GM18858 (cell line): Measurements from ENCODE around the gene LANCL1.

Source experiments
- ATAC-seq: cut with Tn5 transposase; IDR thresholded peaks from one replicate; pipeline ENCODE4 v1.9.1; 2021; ENCODE audit not compliant: unreplicated experiment

The LANCL1 gene

DNA sequence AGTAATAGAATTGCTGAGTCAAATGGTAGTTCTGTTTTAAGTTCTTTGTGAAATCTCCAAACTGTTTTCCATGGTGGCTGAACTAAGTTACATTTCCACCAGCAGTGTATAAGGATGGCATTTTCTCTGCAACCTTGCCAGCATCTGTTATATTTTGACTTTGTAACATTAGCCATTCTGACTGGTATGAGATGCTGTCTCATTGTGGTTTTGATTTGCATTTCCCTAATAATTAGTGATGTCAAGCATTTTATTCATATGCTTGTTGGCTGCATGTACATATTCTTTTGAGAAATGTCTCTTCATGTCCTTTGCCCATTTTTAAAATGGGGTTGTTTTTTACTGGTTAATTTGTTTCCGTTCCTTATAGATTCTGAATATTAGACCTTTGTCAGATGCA is 63.9 kb downstream of the LANCL1 start:
- no peak for ATAC-seq

GRCh38 chr2:210410542-210410941 is 66.0 kb downstream of the LANCL1 start:
- ATAC-seq: no peak

GRCh38 chr2:210399440-210400041 is 77.0 kb downstream of the LANCL1 start:
- no peak for ATAC-seq

DNA sequence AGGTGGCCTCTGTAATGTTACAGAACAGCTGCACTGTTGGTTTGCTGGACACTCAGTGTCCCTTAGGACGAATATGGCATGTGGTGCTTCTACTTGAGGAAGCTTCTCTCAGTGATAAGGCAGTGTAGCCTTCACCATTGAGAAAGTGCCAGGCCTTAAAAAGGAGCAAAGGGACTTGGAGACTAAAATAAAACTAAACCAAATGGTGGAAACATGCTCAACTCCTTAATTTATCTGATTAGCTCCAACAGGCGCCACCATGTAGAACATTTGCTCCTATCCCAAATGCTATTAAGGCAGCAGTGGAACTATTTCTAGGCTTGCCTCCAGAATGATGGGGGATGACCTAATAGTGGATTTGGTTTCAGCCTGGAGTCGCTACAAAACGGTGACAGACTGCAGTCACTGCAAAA is 84.1 kb downstream of the LANCL1 start:
- no peak for ATAC-seq

- no peak for ATAC-seq
These were observed 86.7 kb downstream of the LANCL1 start for GRCh38 chr2:210389856-210390255.

- ATAC-seq: no peak
These were observed 88.4 kb downstream of the LANCL1 start for GRCh38 chr2:210388148-210388547.

- no peak for ATAC-seq
These were observed 89.5 kb downstream of the LANCL1 start for GRCh38 chr2:210387074-210387473.
